ENCODE data around the gene STUM. TPM values are rescaled to one million over a fixed set of nuclear protein-coding genes. Genes with fewer than 3 reads are reported as not detected.

STUM gene
- total RNA-seq, 1 experiment from 2014 or later: 0.11 TPM

DNA sequence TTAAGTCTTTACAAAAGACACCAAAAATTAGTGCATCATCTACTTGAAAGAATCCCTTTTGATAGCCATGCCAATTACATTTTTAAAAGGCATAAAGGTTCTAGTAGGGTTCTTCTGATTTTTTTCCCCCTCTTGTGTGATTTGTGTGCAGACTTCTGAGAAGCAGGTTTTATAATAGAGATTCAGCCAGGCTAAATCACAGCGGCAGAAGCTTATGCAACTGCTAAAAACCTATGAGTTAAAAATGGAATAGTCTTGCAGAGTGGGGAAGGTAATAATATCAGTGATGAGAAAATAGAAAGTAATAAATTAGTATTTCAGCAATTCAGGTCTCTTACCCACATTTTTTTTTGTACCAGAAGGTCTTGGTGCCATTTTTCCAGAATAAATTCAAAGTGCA lies 17.7 kb downstream of the STUM start:
- Histone ChIP-seq H3K9ac (ENCODE audit: extremely low read depth, insufficient read length, low read length) (no peak overlapping the region), H2BK12ac (ENCODE audit: insufficient read length, low read depth, low read length) (no peak overlapping the region), H4K91ac (ENCODE audit: insufficient read length, low read depth, low read length) (no peak overlapping the region), H3K4me1 (ENCODE audit: insufficient read depth, low read length) (no peaks in the 10 kb centered on the region), H2AFZ (ENCODE audit: low read length) (no peak overlapping the region), H3K18ac (ENCODE audit: insufficient read length, low read depth, low read length) (no peak overlapping the region), H2BK20ac (ENCODE audit: low read depth, low read length, poor library complexity, severe bottlenecking) (no peak overlapping the region), H2BK15ac (ENCODE audit: low read depth, low read length) (no peak overlapping the region), H3K79me2 (ENCODE audit: insufficient read depth, low read length) (no peaks in the 10 kb centered on the region), H3K27ac (ENCODE audit: insufficient read length, low read depth, low read length) (no peak overlapping the region), H2BK120ac (ENCODE audit: low read depth, low read length, poor library complexity, severe bottlenecking) (no peak overlapping the region), H3T11ph (ENCODE audit: low read length) (no peak overlapping the region), H2BK5ac (ENCODE audit: insufficient read length, low read length) (no peak overlapping the region), H3K14ac (ENCODE audit: insufficient read depth, low read length) (no peak overlapping the region), H3K4me2 (ENCODE audit: insufficient read depth, insufficient read length, low read length) (no peak overlapping the region), H3K56ac (ENCODE audit: insufficient read length, low read depth, low read length) (no peak overlapping the region), H4K5ac (ENCODE audit: insufficient read length, low read depth, low read length) (no peak overlapping the region), H3K23ac (ENCODE audit: insufficient read length, low read depth, low read length) (no peak overlapping the region), H4K20me1 (ENCODE audit: control insufficient read depth, insufficient read depth, insufficient read length) (no peaks in the 10 kb centered on the region), H3K9me3 (ENCODE audit: control insufficient read depth, low read depth, low read length) (no peaks in the 10 kb centered on the region), H4K8ac (replicated peaks; ENCODE audit: insufficient read length, low read depth, low read length) (no peak overlapping the region), H3K27me3 (ENCODE audit: insufficient read depth, low read length) (no peaks in the 10 kb centered on the region), H3K23me2 (ENCODE audit: insufficient read length, low read depth, low read length, poor library complexity, severe bottlenecking) (no peaks in the 10 kb centered on the region), H2AK5ac (ENCODE audit: insufficient read length, low read length) (no peak overlapping the region), H3K79me1 (ENCODE audit: insufficient read depth, low read depth, low read length, poor library complexity, severe bottlenecking) (no peaks in the 10 kb centered on the region), H3K4ac (ENCODE audit: low read depth, low read length) (no peak overlapping the region)
- H3K36me3 Mint-ChIP-seq (ENCODE audit: insufficient read depth in 1 of 3, low read depth in 3 of 3): no peaks in the 10 kb centered on the region
- H3K27me3 Mint-ChIP-seq (ENCODE audit: low read depth): peaks cover 5% of the 10 kb centered on the region
- no peaks in the 10 kb centered on the region for H3K9me3 Mint-ChIP-seq
- peaks cover 8 to 17% of the 10 kb centered on the region in 2 experiments for H3K4me1 Mint-ChIP-seq
- TF ChIP-seq, protein P1, sequence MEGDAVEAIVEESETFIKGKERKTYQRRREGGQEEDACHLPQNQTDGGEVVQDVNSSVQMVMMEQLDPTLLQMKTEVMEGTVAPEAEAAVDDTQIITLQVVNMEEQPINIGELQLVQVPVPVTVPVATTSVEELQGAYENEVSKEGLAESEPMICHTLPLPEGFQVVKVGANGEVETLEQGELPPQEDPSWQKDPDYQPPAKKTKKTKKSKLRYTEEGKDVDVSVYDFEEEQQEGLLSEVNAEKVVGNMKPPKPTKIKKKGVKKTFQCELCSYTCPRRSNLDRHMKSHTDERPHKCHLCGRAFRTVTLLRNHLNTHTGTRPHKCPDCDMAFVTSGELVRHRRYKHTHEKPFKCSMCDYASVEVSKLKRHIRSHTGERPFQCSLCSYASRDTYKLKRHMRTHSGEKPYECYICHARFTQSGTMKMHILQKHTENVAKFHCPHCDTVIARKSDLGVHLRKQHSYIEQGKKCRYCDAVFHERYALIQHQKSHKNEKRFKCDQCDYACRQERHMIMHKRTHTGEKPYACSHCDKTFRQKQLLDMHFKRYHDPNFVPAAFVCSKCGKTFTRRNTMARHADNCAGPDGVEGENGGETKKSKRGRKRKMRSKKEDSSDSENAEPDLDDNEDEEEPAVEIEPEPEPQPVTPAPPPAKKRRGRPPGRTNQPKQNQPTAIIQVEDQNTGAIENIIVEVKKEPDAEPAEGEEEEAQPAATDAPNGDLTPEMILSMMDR (conservative IDR thresholded peaks at IDR 0.05): no peak
- WGBS (ENCODE audit: extremely low coverage, insufficient read length, low lambda C conversion rate): no CpG with 5 or more reads among the region's 1 CpG
- no peak overlapping the region for H3K27ac Mint-ChIP-seq
- DNase-seq: no peak
- no peak overlapping the region for H3K4me3 Mint-ChIP-seq

Data from H9 (cell line).